Activated CD8-positive, alpha-beta T cell treated with anti-CD3 and anti-CD28 coated beads for 36 hours (primary cell): ENCODE results near the gene STAB2. TPM values are rescaled to one million over a fixed set of nuclear protein-coding genes. Genes with fewer than 3 reads are reported as not detected.
A peak's percentile ranks its signal among the peaks of the same experiment; 100 is the strongest.

Experiments
- ATAC-seq: fragments of 200-7000 bp; cut with Tn5 transposase; one replicate; pipeline ENCODE4 v1.10.0; 2021; ENCODE audit warnings: mild to moderate bottlenecking, moderate library complexity
- CTCF ChIA-PET: fragments of 350-600 bp; sonication (Branson Sonifier 250); formaldehyde crosslinking; loops from one replicate; lab custom pipeline; 2021; ENCODE audit warnings: antibody characterized with exemption; lab: Charles Lee
- POLR2A ChIA-PET: fragments of 350-600 bp; sonication (Branson Sonifier 250); formaldehyde crosslinking; loops from one replicate; lab custom pipeline; 2021; ENCODE audit warnings: antibody characterized with exemption; lab: Charles Lee
- DNase-seq: peaks from one replicate; pipeline ENCODE4 v3.0.0-alpha.2; 2020
- H3K27ac Mint-ChIP-seq: one replicate; pipeline ENCODE4 v1.8.0; 2021; ENCODE audit warnings: mild to moderate bottlenecking, mixed read lengths
- H3K27me3 Mint-ChIP-seq: one replicate; pipeline ENCODE4 v1.8.0; 2021; ENCODE audit warnings: mixed read lengths
- H3K36me3 Mint-ChIP-seq: one replicate; pipeline ENCODE4 v1.8.0; 2021; ENCODE audit warnings: low read depth, mixed read lengths
- H3K4me1 Mint-ChIP-seq: one replicate; pipeline ENCODE4 v1.8.0; 2021; ENCODE audit warnings: low read depth, mixed read lengths
- H3K4me3 Mint-ChIP-seq: one replicate; pipeline ENCODE4 v1.8.0; 2021; ENCODE audit warnings: mild to moderate bottlenecking, moderate library complexity, mixed read lengths
- H3K9me3 Mint-ChIP-seq: one replicate; pipeline ENCODE4 v1.8.0; 2021; ENCODE audit warnings: mixed read lengths
- intact Hi-C: fragments of 100-400 bp; cut with micrococcal nuclease; formaldehyde crosslinking; loops from one replicate; pipeline ENCODE4 v1.10.0; 2022
- total RNA-seq, 2 experiments: library from RNA; stranded (reverse); gene quantifications; one replicate each; pipeline ENCODE4 v1.2.3, GENCODE V29; 2021
- TF ChIP-seq, protein P1 (sequence below): fragments of 200-600 bp; IDR thresholded peaks from one replicate; pipeline ENCODE4 v1.8.0; 2022; ENCODE audit warnings: antibody characterized with exemption, mild to moderate bottlenecking

Gene STAB2
- total RNA-seq, 2 experiments from 2014 or later = not detected

DNA sequence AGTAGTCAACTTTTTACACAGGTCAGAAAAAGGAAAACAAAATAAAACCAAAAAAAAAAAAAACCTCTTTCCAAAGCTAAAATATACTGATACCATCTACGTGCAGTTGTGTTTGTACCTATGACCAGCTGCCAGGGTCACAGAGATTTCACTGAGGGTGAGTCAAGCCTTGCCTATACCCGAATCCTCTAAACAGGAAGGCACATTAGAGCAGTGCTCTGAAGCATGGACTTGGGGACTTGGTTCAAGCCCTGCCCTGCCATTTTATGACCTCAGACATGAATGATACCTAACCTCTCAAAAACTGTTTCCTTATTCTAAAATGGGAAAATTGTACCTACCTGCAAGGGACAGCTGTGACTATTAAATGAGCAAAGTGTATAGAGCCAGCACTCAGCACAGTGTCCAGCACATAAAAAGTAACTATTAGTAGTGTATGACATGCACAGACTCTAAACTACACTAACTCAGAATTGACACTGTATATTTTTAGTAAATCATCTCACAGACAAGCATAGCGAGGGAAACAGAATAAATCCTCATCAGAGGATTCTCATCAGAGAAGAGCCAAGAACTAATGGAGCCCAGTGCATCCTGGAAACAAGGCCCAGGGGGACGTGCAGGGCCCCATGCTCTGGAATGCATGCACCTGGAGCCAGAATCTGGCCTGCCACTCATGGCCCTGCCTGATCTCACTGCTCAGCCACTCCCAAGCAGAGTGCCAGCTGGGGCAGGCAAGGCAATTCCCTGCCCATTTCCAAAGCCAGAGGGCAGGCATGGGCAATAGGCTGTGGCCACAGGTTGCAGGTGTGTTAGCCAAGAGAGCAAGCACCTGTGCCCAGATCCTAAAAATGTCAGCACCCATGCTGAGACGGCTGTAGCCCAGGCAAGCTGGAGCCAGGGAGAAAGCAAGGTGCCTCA lies 196.9 kb downstream of the STAB2 start:
- CTCF ChIA-PET = no interaction called here
- H3K9me3 Mint-ChIP-seq = no peaks in the 10 kb centered on the region
- H3K27me3 Mint-ChIP-seq = no peaks in the 10 kb centered on the region
- no peaks in the 10 kb centered on the region for H3K4me1 Mint-ChIP-seq
- no peak for ATAC-seq
- peaks cover 24% of the 10 kb centered on the region for H3K36me3 Mint-ChIP-seq
- POLR2A ChIA-PET = no interaction called here
- TF ChIP-seq, protein P1, sequence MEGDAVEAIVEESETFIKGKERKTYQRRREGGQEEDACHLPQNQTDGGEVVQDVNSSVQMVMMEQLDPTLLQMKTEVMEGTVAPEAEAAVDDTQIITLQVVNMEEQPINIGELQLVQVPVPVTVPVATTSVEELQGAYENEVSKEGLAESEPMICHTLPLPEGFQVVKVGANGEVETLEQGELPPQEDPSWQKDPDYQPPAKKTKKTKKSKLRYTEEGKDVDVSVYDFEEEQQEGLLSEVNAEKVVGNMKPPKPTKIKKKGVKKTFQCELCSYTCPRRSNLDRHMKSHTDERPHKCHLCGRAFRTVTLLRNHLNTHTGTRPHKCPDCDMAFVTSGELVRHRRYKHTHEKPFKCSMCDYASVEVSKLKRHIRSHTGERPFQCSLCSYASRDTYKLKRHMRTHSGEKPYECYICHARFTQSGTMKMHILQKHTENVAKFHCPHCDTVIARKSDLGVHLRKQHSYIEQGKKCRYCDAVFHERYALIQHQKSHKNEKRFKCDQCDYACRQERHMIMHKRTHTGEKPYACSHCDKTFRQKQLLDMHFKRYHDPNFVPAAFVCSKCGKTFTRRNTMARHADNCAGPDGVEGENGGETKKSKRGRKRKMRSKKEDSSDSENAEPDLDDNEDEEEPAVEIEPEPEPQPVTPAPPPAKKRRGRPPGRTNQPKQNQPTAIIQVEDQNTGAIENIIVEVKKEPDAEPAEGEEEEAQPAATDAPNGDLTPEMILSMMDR = no peak
- no peak for DNase-seq
- H3K4me3 Mint-ChIP-seq = no peak overlapping the region
- H3K27ac Mint-ChIP-seq = no peak overlapping the region
- intact Hi-C loops = no loop called here

DNA sequence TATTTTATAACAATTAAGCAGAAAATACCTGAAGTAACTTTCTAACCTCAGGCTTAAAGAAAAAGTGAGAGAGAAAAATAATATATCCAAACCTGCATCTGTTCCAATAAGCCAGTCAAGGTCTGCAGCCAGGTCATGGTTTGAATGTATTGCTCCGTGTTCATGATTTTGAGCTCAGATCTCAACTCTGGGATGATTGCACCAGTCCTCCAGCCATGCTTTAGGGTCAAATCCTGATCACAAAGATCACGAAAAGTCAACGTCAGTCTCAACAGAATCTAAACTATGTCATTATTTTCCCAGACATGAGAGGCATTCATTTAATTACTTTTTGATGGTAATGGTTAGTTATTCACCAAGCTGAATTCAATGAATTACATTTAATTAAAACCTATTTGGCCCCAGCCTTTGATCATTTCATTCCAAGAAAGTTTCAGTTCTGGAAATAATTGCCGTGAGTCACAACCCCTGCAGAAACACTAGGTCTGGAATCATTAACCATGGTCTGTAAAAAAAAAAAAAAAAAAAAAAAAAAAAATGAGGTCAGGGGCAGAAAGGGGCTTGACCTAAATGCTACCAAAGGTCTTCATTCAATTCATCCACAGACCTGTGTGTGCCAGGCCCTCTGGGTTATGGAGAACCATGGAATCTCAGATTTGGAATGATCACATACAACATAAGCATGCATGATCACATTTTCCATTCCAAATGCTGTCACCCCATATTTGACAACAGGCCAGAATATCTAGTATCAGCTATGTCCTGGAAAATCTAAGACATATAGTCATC lies 198.4 kb downstream of the STAB2 start:
- POLR2A ChIA-PET = no interaction called here
- TF ChIP-seq, protein P1 = no peak
- intact Hi-C loops = no loop called here
- peaks cover 19% of the 10 kb centered on the region for H3K36me3 Mint-ChIP-seq
- H3K27ac Mint-ChIP-seq = no peak overlapping the region
- no peak for ATAC-seq
- H3K4me3 Mint-ChIP-seq = no peak overlapping the region
- no peaks in the 10 kb centered on the region for H3K27me3 Mint-ChIP-seq
- H3K4me1 Mint-ChIP-seq = no peaks in the 10 kb centered on the region
- no peak for DNase-seq
- CTCF ChIA-PET = no interaction called here
- no peaks in the 10 kb centered on the region for H3K9me3 Mint-ChIP-seq

DNA sequence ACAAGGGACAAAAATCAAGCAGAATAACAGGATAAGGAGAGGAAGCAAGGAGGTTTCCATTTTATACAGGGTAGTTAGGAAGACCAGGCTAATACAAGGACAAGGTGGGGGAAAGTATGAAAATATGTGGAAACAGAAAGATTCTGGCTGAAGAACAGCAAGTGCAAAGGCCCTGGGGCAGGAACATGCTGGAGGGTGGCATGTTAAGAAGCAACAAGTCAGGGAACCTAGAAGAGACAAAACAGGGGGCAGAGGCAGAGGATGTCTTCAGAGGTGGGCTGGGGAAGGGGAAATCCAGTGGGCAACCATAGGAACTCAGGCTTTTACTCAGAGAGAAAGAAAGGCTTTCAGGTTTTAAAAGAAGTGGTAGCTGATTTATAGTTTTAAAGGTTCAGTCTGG lies 199.1 kb downstream of the STAB2 start:
- TF ChIP-seq, protein P1 = no peak
- H3K27me3 Mint-ChIP-seq = no peaks in the 10 kb centered on the region

DNA sequence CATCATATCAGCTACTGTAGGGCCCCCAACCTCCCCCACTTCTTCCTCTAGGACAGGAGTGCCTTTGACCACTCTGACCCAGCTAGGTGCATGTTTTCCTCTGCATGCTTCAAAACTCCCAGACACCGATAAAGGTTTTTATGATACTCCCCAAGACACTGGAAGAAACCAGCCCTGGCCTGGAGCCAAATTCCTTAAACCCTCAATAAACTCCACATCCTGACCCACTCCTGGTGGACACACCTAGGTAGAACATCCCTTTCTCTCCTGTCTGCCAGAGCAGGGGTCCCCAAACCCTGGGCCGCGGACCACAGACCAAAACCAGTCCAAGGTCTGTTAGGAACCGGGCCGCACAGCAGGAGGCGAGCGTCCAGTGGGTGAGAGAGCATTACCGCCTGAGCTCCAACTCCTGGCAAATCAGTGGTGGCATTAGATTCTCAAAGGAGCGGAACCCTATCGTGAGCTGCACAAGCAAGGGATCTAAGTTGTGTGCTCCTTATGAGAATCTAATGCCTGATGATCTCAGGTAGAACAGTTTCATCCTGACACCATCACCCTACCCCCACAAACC lies 204.4 kb downstream of the STAB2 start:
- no peaks in the 10 kb centered on the region for H3K9me3 Mint-ChIP-seq
- POLR2A ChIA-PET = no interaction called here
- H3K27ac Mint-ChIP-seq = no peak overlapping the region
- TF ChIP-seq, protein P1 = no peak
- no peak for ATAC-seq
- CTCF ChIA-PET = interaction anchor here (1.2 kb wide), 1 partner anchor 10 kb away, joined by 5 read pairs; no protein-coding TSS in a partner anchor
- intact Hi-C loops = no loop called here
- no peak for DNase-seq
- H3K27me3 Mint-ChIP-seq = no peaks in the 10 kb centered on the region
- H3K4me1 Mint-ChIP-seq = no peaks in the 10 kb centered on the region
- peaks cover 15% of the 10 kb centered on the region for H3K36me3 Mint-ChIP-seq
- no peak overlapping the region for H3K4me3 Mint-ChIP-seq

More for the DNA sequence above, 199.1 kb downstream of the STAB2 start:
- Mint-ChIP-seq H3K36me3 (peaks cover 21% of the 10 kb centered on the region), H3K4me1 (no peaks in the 10 kb centered on the region), H3K27ac (peak overlapping the region; percentile 8), H3K4me3 (no peak overlapping the region), H3K9me3 (no peaks in the 10 kb centered on the region)
- DNase-seq (no peak), ATAC-seq (no peak)
- CTCF ChIA-PET = no interaction called here
- POLR2A ChIA-PET = no interaction called here
- intact Hi-C loops = no loop called here
